Measurements from ENCODE around the gene EPB41L2. TPM values are rescaled to one million over a fixed set of nuclear protein-coding genes. Genes with fewer than 3 reads are reported as not detected.

EPB41L2 gene
- total RNA-seq, 1 experiment from 2014 or later, result 22.5 TPM

DNA sequence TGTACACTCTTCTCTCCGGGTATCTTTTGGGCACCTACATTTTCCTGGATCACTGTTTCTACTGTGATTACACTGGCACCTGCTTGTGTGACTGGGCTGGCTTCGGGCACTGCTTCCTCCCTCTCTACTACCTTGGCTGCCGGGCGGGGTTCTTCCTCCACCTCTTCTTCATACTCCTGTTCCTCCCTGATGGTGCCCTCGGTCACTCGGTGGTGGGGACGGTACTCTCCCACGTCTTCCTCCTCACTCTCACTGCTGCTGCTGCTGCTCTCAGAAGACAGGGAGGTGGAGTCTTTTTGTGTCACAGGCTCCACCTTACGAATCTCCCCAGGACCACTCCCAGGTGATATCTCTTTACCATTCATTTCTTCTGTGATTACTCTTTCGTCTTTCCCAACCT, 193.4 kb downstream of the EPB41L2 start:
- CTCF ChIA-PET, result no interaction called here
- Mint-ChIP-seq H3K9me3 (ENCODE audit: unreplicated experiment) (no peaks in the 10 kb centered on the region), H3K36me3 (ENCODE audit: insufficient read depth, unreplicated experiment) (no peaks in the 10 kb centered on the region), H3K27ac (ENCODE audit: low read depth, unreplicated experiment) (no peak overlapping the region), H3K27me3 (ENCODE audit: insufficient read depth, unreplicated experiment) (no peaks in the 10 kb centered on the region), H3K4me3 (ENCODE audit: unreplicated experiment) (no peak overlapping the region), H3K4me1 (ENCODE audit: insufficient read depth, unreplicated experiment) (no peaks in the 10 kb centered on the region)
- intact Hi-C loops (cut with micrococcal nuclease), result no loop called here
- no peak for DNase-seq (ENCODE audit: unreplicated experiment)
- BruUV-seq (replicated peaks), result TSS peak; percentile 89
- POLR2A ChIA-PET, result no interaction called here
- TF ChIP-seq, protein P1, sequence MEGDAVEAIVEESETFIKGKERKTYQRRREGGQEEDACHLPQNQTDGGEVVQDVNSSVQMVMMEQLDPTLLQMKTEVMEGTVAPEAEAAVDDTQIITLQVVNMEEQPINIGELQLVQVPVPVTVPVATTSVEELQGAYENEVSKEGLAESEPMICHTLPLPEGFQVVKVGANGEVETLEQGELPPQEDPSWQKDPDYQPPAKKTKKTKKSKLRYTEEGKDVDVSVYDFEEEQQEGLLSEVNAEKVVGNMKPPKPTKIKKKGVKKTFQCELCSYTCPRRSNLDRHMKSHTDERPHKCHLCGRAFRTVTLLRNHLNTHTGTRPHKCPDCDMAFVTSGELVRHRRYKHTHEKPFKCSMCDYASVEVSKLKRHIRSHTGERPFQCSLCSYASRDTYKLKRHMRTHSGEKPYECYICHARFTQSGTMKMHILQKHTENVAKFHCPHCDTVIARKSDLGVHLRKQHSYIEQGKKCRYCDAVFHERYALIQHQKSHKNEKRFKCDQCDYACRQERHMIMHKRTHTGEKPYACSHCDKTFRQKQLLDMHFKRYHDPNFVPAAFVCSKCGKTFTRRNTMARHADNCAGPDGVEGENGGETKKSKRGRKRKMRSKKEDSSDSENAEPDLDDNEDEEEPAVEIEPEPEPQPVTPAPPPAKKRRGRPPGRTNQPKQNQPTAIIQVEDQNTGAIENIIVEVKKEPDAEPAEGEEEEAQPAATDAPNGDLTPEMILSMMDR (IDR thresholded peaks at IDR 0.05; ENCODE audit: unreplicated experiment), result no peak

DNA sequence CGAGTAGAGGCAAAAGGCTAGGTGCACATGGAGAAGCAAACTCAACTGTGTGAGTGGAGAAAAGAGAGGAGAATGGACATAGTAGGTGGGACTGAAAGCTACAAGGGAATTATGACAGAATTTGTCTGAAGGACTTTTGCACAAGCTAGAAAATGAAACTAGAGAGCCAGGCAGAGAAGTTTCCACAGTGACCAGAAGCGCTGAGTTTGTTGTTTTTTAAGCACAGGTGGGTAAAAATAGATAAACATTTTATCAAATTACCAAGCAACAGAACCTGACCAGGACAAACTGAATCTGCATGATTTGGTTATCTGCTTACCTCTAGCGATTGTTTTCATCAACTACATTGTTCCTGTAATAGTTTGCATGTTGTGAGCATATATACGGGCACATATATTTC, 197.3 kb downstream of the EPB41L2 start:
- Mint-ChIP-seq H3K36me3 (ENCODE audit: insufficient read depth, unreplicated experiment) (peaks cover 4% of the 10 kb centered on the region), H3K27ac (ENCODE audit: low read depth, unreplicated experiment) (no peak overlapping the region), H3K4me1 (ENCODE audit: insufficient read depth, unreplicated experiment) (no peaks in the 10 kb centered on the region), H3K9me3 (ENCODE audit: unreplicated experiment) (no peaks in the 10 kb centered on the region), H3K4me3 (ENCODE audit: unreplicated experiment) (no peak overlapping the region), H3K27me3 (ENCODE audit: insufficient read depth, unreplicated experiment) (no peaks in the 10 kb centered on the region)
- intact Hi-C loops (cut with micrococcal nuclease), result no loop called here
- POLR2A ChIA-PET, result no interaction called here
- CTCF ChIA-PET, result no interaction called here
- DNase-seq (ENCODE audit: unreplicated experiment), result no peak
- no TSS peak for BruUV-seq (replicated peaks)
- TF ChIP-seq, protein P1 (IDR thresholded peaks at IDR 0.05; ENCODE audit: unreplicated experiment), result no peak

DNA sequence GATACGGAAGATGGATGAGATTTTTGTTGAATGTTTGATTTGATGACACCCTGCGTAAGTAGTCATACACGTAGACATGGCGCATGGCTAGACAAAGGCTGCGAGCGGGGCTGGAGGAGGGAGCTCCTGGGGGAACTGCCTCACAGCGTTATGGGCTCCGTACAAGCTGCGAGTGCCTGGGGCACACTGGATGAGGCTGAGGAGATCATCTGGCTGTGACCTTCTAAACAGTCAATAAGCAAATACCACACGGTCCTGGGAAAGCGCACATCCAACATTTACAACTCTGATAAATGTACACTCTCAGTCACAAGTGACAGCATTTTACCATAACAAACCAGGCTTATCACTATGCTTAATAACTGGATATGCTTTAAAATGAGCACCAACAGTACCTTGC, 198.7 kb downstream of the EPB41L2 start:
- no peaks in the 10 kb centered on the region for H3K27me3 Mint-ChIP-seq (ENCODE audit: insufficient read depth, unreplicated experiment)
- ChIA-PET POLR2A (no interaction called here), CTCF (interaction anchor here (1.3 to 7.0 kb wide), 4 partner anchors 8 to 253 kb away, joined by 4 to 48 read pairs (median 6); no protein-coding TSS in a partner anchor)
- TF ChIP-seq, protein P1 (IDR thresholded peaks at IDR 0.05; ENCODE audit: unreplicated experiment), result no peak
- no peak for DNase-seq (ENCODE audit: unreplicated experiment)
- H3K27ac Mint-ChIP-seq (ENCODE audit: low read depth, unreplicated experiment), result no peak overlapping the region
- peaks cover 4% of the 10 kb centered on the region for H3K36me3 Mint-ChIP-seq (ENCODE audit: insufficient read depth, unreplicated experiment)
- no TSS peak for BruUV-seq (replicated peaks)
- H3K9me3 Mint-ChIP-seq (ENCODE audit: unreplicated experiment), result no peaks in the 10 kb centered on the region
- H3K4me1 Mint-ChIP-seq (ENCODE audit: insufficient read depth, unreplicated experiment), result no peaks in the 10 kb centered on the region
- intact Hi-C loops (cut with micrococcal nuclease), result no loop called here
- H3K4me3 Mint-ChIP-seq (ENCODE audit: unreplicated experiment), result no peak overlapping the region

DNA sequence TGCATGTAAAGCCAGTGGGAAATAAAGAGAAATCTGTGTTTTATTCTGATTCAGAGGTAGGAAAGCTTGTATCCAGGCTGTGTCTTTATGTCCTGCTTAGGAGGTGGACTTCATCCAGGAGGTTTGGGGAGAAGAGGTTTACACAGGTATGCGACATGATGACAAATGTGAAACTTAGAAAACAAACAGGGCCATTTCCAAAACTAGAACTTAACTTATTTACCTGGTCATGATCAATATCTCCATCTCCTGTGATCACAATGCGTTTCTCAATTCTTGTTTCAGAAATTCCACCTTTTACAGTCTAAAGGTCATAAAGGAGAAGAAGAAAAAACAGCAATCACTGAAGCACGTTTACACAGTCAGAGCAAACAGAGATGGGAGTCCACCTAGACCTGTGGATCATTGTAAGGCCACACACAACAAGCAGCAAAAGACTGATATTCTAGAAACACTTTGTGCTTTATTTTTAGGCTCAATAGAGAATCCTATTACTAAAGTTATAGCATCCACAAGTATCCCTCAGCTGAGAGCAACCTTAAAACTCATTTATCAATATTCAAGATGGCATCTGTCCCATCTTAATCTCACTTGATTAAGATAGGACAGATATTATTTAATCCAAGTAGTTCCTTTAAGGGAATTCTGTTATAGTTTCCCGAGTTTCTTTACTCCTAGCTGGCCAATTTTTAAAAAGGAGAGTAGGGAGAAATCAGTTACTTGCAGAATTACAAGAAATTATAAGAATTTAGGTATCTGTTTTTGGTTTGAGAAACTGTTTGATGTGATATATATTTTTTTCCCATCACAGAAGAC, 199.4 kb downstream of the EPB41L2 start:
- DNase-seq (ENCODE audit: unreplicated experiment), result no peak
- CTCF ChIA-PET, result interaction anchor here (0.7 to 7.0 kb wide), 4 partner anchors 9 to 624 kb away, joined by 3 to 48 read pairs (median 6); no protein-coding TSS in a partner anchor
- BruUV-seq (replicated peaks), result no TSS peak
- Mint-ChIP-seq H3K27ac (ENCODE audit: low read depth, unreplicated experiment) (no peak overlapping the region), H3K36me3 (ENCODE audit: insufficient read depth, unreplicated experiment) (peaks cover 4% of the 10 kb centered on the region), H3K4me1 (ENCODE audit: insufficient read depth, unreplicated experiment) (no peaks in the 10 kb centered on the region), H3K27me3 (ENCODE audit: insufficient read depth, unreplicated experiment) (no peaks in the 10 kb centered on the region), H3K9me3 (ENCODE audit: unreplicated experiment) (no peaks in the 10 kb centered on the region), H3K4me3 (ENCODE audit: unreplicated experiment) (no peak overlapping the region)
- intact Hi-C loops (cut with micrococcal nuclease), result no loop called here
- TF ChIP-seq, protein P1 (IDR thresholded peaks at IDR 0.05; ENCODE audit: unreplicated experiment), result no peak
- POLR2A ChIA-PET, result interaction anchor here (0.8 kb wide), 1 partner anchor 64 kb away, joined by 3 read pairs; no protein-coding TSS in a partner anchor
